Thyroid gland (tissue), 4 donors: ENCODE data around the gene AIF1.

Source experiments
- POLR2A ChIP-seq, 2 donors: fragments of 450-650 bp; IDR thresholded peaks; one replicate each; pipeline ENCODE4 v1.6.1; 2017; ENCODE audit warnings: antibody characterized with exemption in 2 of 2, mild to moderate bottlenecking in 2 of 2, moderate library complexity in 1 of 2
- TF ChIP-seq, protein P1 (sequence below), 6 experiments: fragments of 200-600 bp in 3 of 6; fragments of 450-650 bp in 3 of 6; sonication (generic) in 3 of 6; IDR thresholded peaks; one replicate each; pipeline ENCODE4 v1.5.1; 2016 to 2019; ENCODE audit warnings: antibody characterized with exemption in 6 of 6, mild to moderate bottlenecking in 2 of 6, inconsistent platforms in 1 of 6, moderate library complexity in 1 of 6

DNA sequence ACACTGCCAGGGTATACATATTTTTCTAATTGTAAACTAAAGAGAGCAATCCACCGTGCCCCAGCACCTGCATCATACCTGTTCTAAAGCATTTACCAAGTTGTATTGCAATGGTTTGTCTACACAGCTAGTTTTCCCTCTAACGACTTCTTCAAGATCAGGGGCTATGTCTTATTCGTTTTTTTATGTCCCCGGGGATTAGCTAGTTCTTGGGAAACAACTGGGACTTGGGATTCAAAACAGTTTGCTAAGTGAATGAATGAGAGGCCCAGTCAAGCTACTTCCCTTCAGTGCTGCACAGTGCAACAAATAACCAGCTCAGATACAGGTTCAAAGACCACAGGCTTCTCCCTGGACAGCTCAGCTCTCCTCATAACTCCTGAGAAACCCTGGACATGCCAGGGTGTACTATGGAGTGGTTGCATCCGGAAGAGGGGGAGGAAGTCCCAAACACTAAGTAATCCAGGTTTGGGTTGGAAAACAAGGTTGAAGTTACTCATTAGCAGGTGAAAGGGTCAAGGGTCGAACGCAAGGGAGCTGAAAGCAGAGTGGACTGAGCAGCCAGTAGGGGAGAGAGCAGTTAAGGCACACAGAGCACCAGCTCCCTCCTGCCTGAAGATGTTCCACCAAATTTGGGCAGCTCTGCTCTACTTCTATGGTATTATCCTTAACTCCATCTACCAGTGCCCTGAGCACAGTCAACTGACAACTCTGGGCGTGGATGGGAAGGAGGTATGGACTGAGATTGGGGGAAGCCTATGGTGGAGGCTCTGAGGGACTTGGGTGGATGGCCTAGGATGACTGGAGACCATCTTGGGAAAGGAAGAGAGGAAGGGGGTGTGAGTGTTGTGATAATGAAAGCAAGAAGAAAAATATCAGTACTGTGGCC lies 40.6 kb downstream of the AIF1 start, which contains the start of gene APOM:
- TF ChIP-seq, protein P1, sequence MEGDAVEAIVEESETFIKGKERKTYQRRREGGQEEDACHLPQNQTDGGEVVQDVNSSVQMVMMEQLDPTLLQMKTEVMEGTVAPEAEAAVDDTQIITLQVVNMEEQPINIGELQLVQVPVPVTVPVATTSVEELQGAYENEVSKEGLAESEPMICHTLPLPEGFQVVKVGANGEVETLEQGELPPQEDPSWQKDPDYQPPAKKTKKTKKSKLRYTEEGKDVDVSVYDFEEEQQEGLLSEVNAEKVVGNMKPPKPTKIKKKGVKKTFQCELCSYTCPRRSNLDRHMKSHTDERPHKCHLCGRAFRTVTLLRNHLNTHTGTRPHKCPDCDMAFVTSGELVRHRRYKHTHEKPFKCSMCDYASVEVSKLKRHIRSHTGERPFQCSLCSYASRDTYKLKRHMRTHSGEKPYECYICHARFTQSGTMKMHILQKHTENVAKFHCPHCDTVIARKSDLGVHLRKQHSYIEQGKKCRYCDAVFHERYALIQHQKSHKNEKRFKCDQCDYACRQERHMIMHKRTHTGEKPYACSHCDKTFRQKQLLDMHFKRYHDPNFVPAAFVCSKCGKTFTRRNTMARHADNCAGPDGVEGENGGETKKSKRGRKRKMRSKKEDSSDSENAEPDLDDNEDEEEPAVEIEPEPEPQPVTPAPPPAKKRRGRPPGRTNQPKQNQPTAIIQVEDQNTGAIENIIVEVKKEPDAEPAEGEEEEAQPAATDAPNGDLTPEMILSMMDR (IDR thresholded peaks at IDR 0.05) = no peak
- no peak for TF ChIP-seq POLR2A (IDR thresholded peaks at IDR 0.05)
